GM18858 (cell line): ENCODE results near the gene CASP5.
A peak's percentile ranks its signal among the peaks of the same experiment; 100 is the strongest.

Source experiments
- ATAC-seq: cut with Tn5 transposase; IDR thresholded peaks from one replicate; pipeline ENCODE4 v1.9.1; 2021; ENCODE audit not compliant: unreplicated experiment

Gene CASP5

GRCh38 chr11:104968355-104968855, 54.6 kb downstream of the CASP5 start, which contains the start of gene CASP4:
Gene CASP4 (minus strand): TSS chr11:104968574. CDS start chr11:104968525, 49 bp downstream.
- ATAC-seq, result peak; percentile 87

GRCh38 chr11:104967534-104968354, 55.2 kb downstream of the CASP5 start:
- ATAC-seq, result no peak

GRCh38 chr11:104965735-104966134, 57.2 kb downstream of the CASP5 start:
- ATAC-seq, result no peak

GRCh38 chr11:104964247-104964646, 58.7 kb downstream of the CASP5 start:
- no peak for ATAC-seq

- ATAC-seq, result no peak
Measured at GRCh38 chr11:104962852-104963251, 60.1 kb downstream of the CASP5 start.

GRCh38 chr11:104957280-104957679, 65.7 kb downstream of the CASP5 start:
- ATAC-seq, result no peak

- no peak for ATAC-seq
Measured at GRCh38 chr11:104956528-104956927, 66.4 kb downstream of the CASP5 start.

- ATAC-seq, result peak; percentile 97
Measured at GRCh38 chr11:104946907-104947306, 76.1 kb downstream of the CASP5 start.
